ENCODE measurements around the gene MCM3.

- TF ChIP-seq CTCF (IDR thresholded peaks at IDR 0.05) (no peak), POLR2A (IDR thresholded peaks at IDR 0.05) (no peak)
Measured at GRCh38 chr6:52221302-52221701, 63.2 kb downstream of the MCM3 start.

All from heart left ventricle (tissue), 13 donors.